GM12878 (cell line): Measurements from ENCODE around the gene CELSR2. TPM values are rescaled to one million over a fixed set of nuclear protein-coding genes. Genes with fewer than 3 reads are reported as not detected.

Experiments
- ATAC-seq: fragments of 200-7000 bp; cut with Tn5 transposase; 3 replicates; pipeline ENCODE4 v1.9.1; 2020; ENCODE audit warnings: mild to moderate bottlenecking, moderate library complexity
- BruUV-seq: library from RNA; stranded (reverse); fragments of 400-500 nt; replicated peaks from 2 replicates; lab custom pipeline; 2021; lab: Mats Ljungman, UMichigan
- CTCF ChIA-PET: fragments of 300-600 bp; sonication (Branson Sonifier 250); formaldehyde crosslinking; extraction: SDS; loops from one replicate; lab custom pipeline; 2021; ENCODE audit warnings: inconsistent platforms; lab: Yijun Ruan, JAX
- POLR2A ChIA-PET: fragments of 350-600 bp; formaldehyde crosslinking; extraction: SDS; loops from one replicate; lab custom pipeline; 2021; ENCODE audit warnings: inconsistent platforms; lab: Charles Lee
- RAD21 ChIA-PET: fragments of 300-600 bp; sonication (Branson Sonifier 250); formaldehyde crosslinking; loops from one replicate; lab custom pipeline; 2023; ENCODE audit warnings: antibody characterized with exemption; ENCODE audit not compliant: unreplicated experiment; lab: Charles Lee
- SMC1A ChIA-PET: fragments of 300-600 bp; sonication (Branson Sonifier 250); formaldehyde crosslinking; loops from one replicate; lab custom pipeline; 2023; ENCODE audit not compliant: unreplicated experiment, uncharacterized antibody; lab: Charles Lee
- DNase-seq: peaks from one replicate; pipeline ENCODE4 v3.0.0-alpha.2; 2011; ENCODE audit warnings: low read depth, low spot score
- FAIRE-seq: peaks from 3 replicates; lab custom pipeline; 2011; peaks lifted over from hg19 to GRCh38; lab: Jason Lieb, UNC
- H2AFZ ChIP-seq: 2 replicates; pipeline ENCODE4 v1.6.0; 2011; ENCODE audit warnings: low read depth, low read length, control low read depth; ENCODE audit not compliant: control insufficient read depth
- H3K27ac ChIP-seq: 2 replicates; pipeline ENCODE4 v1.5.1; 2011; ENCODE audit warnings: control low read depth; ENCODE audit not compliant: control insufficient read depth, insufficient read depth
- H3K27me3 ChIP-seq, 2 experiments: replicated peaks in 1 of 2; 2 replicates each; pipeline versions ENCODE4 v1.6.0 to v1.6.1; 2011; ENCODE audit warnings: low read length in 1 of 2; ENCODE audit not compliant: control insufficient read depth in 2 of 2, insufficient read depth in 2 of 2
- H3K36me3 ChIP-seq, 2 experiments: 2 replicates each; pipeline ENCODE4 v1.5.1; 2011; ENCODE audit warnings: low read length in 1 of 2; ENCODE audit not compliant: control insufficient read depth in 2 of 2, insufficient read depth in 2 of 2
- H3K4me1 ChIP-seq: 2 replicates; pipeline ENCODE4 v1.6.1; 2011; ENCODE audit warnings: mild to moderate bottlenecking, low read length, moderate library complexity, mixed read lengths; ENCODE audit not compliant: control insufficient read depth, insufficient read depth
- H3K4me2 ChIP-seq: 2 replicates; pipeline ENCODE4 v1.6.0; 2011; ENCODE audit warnings: control low read depth; ENCODE audit not compliant: control insufficient read depth, insufficient read depth
- H3K4me3 ChIP-seq: fragments of 200-600 bp; sonication (generic); 2 replicates; pipeline ENCODE4 v1.5.1; 2016
- H3K79me2 ChIP-seq: 2 replicates; pipeline ENCODE4 v1.6.0; 2011; ENCODE audit warnings: low read length; ENCODE audit not compliant: control insufficient read depth, insufficient read depth
- H3K9ac ChIP-seq: 2 replicates; pipeline ENCODE4 v1.8.0; 2011; ENCODE audit warnings: low read length, control low read depth, mixed read lengths; ENCODE audit not compliant: control insufficient read depth, insufficient read depth
- H3K9me3 ChIP-seq: replicated peaks from 3 replicates; pipeline ENCODE4 v1.5.1; 2011; ENCODE audit warnings: mild to moderate bottlenecking, low read length; ENCODE audit not compliant: control insufficient read depth, insufficient read depth
- H4K20me1 ChIP-seq: 2 replicates; pipeline ENCODE4 v1.6.0; 2011; ENCODE audit not compliant: control insufficient read depth, insufficient read depth
- CBFB ChIP-seq: IDR thresholded peaks from 2 replicates; pipeline ENCODE4 v1.6.1; 2016; ENCODE audit warnings: antibody characterized with exemption, low read depth
- DPF2 ChIP-seq: fragments of 450-650 bp; IDR thresholded peaks from 2 replicates; pipeline ENCODE4 v1.6.1; 2017; ENCODE audit warnings: mild to moderate bottlenecking
- PAX5 ChIP-seq: IDR thresholded peaks from 2 replicates; pipeline ENCODE4 v1.6.1; 2011; ENCODE audit warnings: low read depth, low read length, borderline replicate concordance
- PAX8 ChIP-seq: fragments of 450-650 bp; IDR thresholded peaks from 2 replicates; pipeline ENCODE4 v1.6.1; 2017; ENCODE audit warnings: mild to moderate bottlenecking, moderate library complexity
- POU2F2 ChIP-seq: IDR thresholded peaks from 3 replicates; pipeline ENCODE4 v1.6.1; 2011; ENCODE audit warnings: low read depth, mild to moderate bottlenecking, low read length, borderline replicate concordance
- RCOR1 ChIP-seq: conservative IDR thresholded peaks from 2 replicates; pipeline ENCODE4 v1.6.1; 2012; ENCODE audit warnings: low read depth, low read length, improper control_type of control experiment
- SPI1 ChIP-seq: IDR thresholded peaks from 2 replicates; pipeline ENCODE4 v1.6.1; 2011; ENCODE audit warnings: low read depth, mild to moderate bottlenecking, low read length, moderate library complexity, borderline replicate concordance; ENCODE audit not compliant: insufficient read depth
- ZNF217 ChIP-seq: fragments of 450-650 bp; IDR thresholded peaks from 2 replicates; pipeline ENCODE4 v1.6.1; 2017; ENCODE audit warnings: antibody characterized with exemption, mild to moderate bottlenecking
- ZNF384 ChIP-seq: IDR thresholded peaks from 2 replicates; pipeline ENCODE4 v1.6.1; 2012; ENCODE audit warnings: low read depth, mild to moderate bottlenecking, low read length, improper control_type of control experiment, borderline replicate concordance
- WGBS: methylation state at CpG from one replicate; pipeline ENCODE4 v1.1.6; 2016; ENCODE audit warnings: low lambda C conversion rate; ENCODE audit not compliant: insufficient replicate concordance, insufficient coverage; ENCODE audit errors: missing lambda C conversion rate; 5-methylcytosine and 5-hydroxymethylcytosine counted together
- in situ Hi-C: fragments of 300-500 bp; cut with MboI; formaldehyde crosslinking; loops from 9 replicates; pipeline ENCODE4 v1.14.3; 2018; ENCODE audit warnings: mixed read lengths
- intact Hi-C: fragments of 100-400 bp; cut with micrococcal nuclease; formaldehyde crosslinking; loops from one replicate; pipeline ENCODE4 v1.14.2; 2022; ENCODE audit not compliant: unreplicated experiment
- polyA plus RNA-seq, 11 experiments: library from polyadenylated mRNA; depleted of rRNA in 4 of 11; unstranded in 6 of 11; stranded (reverse) in 5 of 11; fragments of >200 nt; fragmentation: Nextera tagmentation in 4 of 11; fragmentation: Illumina TruSeq in 1 of 11; extraction: Ambion mirVana in 4 of 11; extraction: Trizol in 1 of 11; gene quantifications; 1 replicate in 1 of 11; 2 replicates in 10 of 11; pipeline versions ENCODE4 v1.2.1 to v1.2.3, GENCODE V29; 2011 to 2016; ENCODE audit warnings: inconsistent platforms in 2 of 11, missing spikeins in 2 of 11, low read depth in 1 of 11
- total RNA-seq, 4 experiments: library from RNA; depleted of rRNA in 3 of 4; stranded (reverse); fragments of >200 nt in 3 of 4; fragmentation: Illumina TruSeq in 1 of 4; extraction: Trizol in 1 of 4; gene quantifications; 2 replicates each; pipeline versions ENCODE4 v1.2.1 to v1.2.3, GENCODE V29; 2013 to 2021
- TF ChIP-seq, protein P1 (sequence below): fragments of 450-650 bp; IDR thresholded peaks from 2 replicates; pipeline ENCODE4 v1.6.1; 2017; ENCODE audit warnings: mild to moderate bottlenecking, moderate library complexity
- TF ChIP-seq, protein P2 (sequence below): fragments of 450-650 bp; IDR thresholded peaks from 2 replicates; pipeline ENCODE4 v1.6.1; 2017; ENCODE audit warnings: mild to moderate bottlenecking, moderate library complexity
- TF ChIP-seq, protein P3 (sequence below), 3 experiments: IDR thresholded peaks in 2 of 3; conservative IDR thresholded peaks in 1 of 3; 2 replicates each; pipeline ENCODE4 v1.5.1; 2011; ENCODE audit warnings: low read depth in 3 of 3, low read length in 3 of 3, mild to moderate bottlenecking in 3 of 3, control low read depth in 2 of 3, moderate library complexity in 2 of 3, inconsistent platforms in 1 of 3, mixed read lengths in 1 of 3; ENCODE audit not compliant: control insufficient read depth in 2 of 3, insufficient read depth in 1 of 3; ENCODE audit errors: extremely low read depth in 1 of 3

Gene CELSR2
- total and polyA plus RNA-seq, 10 of the 15 experiments (the other 5 are each of a cell fraction or from before 2014, with no cell fraction given) = under 0.01 to 0.15 (median 0.04) TPM; not detected in 2

DNA sequence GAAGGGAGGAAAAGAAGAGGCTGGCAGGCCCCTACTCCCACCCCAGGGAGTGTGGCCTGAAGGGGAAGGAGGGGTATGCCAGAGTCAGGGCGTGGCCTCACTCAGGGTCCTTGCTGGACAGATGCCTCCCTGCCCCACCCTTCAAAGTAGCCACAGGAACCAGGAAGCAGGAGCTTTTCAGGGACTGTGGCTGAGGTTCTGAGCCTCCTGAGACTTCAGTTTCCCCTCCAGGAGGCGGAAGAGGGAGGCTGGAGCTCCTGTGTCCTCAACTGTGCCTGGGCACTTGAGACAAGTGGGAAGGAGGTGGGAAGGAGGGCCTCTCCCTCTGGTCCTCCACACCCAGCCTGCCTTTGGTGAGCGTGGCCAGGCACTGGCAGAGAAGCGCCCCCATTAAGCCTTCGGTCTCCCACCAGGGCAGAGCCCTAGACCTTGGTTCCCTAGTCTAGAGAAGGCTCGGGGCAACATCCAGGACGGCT lies 5.3 kb downstream of the CELSR2 start:
- Histone ChIP-seq H3K27me3 (peaks cover 1 to 4% of the 10 kb centered on the region in 2 experiments; a peak in 3 of 4 replicates), H2AFZ (no peak overlapping the region), H3K79me2 (no peaks in the 10 kb centered on the region), H3K4me3 (no peak overlapping the region), H3K4me2 (no peak overlapping the region), H4K20me1 (no peaks in the 10 kb centered on the region), H3K27ac (no peak overlapping the region), H3K4me1 (no peaks in the 10 kb centered on the region), H3K9me3 (no peaks in the 10 kb centered on the region), H3K9ac (no peak overlapping the region), H3K36me3 (no peaks in the 10 kb centered on the region)
- TF ChIP-seq, protein P1, sequence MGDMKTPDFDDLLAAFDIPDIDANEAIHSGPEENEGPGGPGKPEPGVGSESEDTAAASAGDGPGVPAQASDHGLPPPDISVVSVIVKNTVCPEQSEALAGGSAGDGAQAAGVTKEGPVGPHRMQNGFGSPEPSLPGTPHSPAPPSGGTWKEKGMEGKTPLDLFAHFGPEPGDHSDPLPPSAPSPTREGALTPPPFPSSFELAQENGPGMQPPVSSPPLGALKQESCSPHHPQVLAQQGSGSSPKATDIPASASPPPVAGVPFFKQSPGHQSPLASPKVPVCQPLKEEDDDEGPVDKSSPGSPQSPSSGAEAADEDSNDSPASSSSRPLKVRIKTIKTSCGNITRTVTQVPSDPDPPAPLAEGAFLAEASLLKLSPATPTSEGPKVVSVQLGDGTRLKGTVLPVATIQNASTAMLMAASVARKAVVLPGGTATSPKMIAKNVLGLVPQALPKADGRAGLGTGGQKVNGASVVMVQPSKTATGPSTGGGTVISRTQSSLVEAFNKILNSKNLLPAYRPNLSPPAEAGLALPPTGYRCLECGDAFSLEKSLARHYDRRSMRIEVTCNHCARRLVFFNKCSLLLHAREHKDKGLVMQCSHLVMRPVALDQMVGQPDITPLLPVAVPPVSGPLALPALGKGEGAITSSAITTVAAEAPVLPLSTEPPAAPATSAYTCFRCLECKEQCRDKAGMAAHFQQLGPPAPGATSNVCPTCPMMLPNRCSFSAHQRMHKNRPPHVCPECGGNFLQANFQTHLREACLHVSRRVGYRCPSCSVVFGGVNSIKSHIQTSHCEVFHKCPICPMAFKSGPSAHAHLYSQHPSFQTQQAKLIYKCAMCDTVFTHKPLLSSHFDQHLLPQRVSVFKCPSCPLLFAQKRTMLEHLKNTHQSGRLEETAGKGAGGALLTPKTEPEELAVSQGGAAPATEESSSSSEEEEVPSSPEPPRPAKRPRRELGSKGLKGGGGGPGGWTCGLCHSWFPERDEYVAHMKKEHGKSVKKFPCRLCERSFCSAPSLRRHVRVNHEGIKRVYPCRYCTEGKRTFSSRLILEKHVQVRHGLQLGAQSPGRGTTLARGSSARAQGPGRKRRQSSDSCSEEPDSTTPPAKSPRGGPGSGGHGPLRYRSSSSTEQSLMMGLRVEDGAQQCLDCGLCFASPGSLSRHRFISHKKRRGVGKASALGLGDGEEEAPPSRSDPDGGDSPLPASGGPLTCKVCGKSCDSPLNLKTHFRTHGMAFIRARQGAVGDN = no peak
- TF ChIP-seq, protein P2, sequence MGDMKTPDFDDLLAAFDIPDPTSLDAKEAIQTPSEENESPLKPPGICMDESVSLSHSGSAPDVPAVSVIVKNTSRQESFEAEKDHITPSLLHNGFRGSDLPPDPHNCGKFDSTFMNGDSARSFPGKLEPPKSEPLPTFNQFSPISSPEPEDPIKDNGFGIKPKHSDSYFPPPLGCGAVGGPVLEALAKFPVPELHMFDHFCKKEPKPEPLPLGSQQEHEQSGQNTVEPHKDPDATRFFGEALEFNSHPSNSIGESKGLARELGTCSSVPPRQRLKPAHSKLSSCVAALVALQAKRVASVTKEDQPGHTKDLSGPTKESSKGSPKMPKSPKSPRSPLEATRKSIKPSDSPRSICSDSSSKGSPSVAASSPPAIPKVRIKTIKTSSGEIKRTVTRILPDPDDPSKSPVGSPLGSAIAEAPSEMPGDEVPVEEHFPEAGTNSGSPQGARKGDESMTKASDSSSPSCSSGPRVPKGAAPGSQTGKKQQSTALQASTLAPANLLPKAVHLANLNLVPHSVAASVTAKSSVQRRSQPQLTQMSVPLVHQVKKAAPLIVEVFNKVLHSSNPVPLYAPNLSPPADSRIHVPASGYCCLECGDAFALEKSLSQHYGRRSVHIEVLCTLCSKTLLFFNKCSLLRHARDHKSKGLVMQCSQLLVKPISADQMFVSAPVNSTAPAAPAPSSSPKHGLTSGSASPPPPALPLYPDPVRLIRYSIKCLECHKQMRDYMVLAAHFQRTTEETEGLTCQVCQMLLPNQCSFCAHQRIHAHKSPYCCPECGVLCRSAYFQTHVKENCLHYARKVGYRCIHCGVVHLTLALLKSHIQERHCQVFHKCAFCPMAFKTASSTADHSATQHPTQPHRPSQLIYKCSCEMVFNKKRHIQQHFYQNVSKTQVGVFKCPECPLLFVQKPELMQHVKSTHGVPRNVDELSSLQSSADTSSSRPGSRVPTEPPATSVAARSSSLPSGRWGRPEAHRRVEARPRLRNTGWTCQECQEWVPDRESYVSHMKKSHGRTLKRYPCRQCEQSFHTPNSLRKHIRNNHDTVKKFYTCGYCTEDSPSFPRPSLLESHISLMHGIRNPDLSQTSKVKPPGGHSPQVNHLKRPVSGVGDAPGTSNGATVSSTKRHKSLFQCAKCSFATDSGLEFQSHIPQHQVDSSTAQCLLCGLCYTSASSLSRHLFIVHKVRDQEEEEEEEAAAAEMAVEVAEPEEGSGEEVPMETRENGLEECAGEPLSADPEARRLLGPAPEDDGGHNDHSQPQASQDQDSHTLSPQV = no peak
- TF ChIP-seq PAX8 = no peak
- TF ChIP-seq POU2F2 = no peak
- TF ChIP-seq PAX5 = no peak
- no peak for TF ChIP-seq ZNF217
- no peak for TF ChIP-seq DPF2
- TF ChIP-seq ZNF384 = no peak
- TF ChIP-seq RCOR1 = no peak
- TF ChIP-seq SPI1 = no peak
- TF ChIP-seq, protein P3, sequence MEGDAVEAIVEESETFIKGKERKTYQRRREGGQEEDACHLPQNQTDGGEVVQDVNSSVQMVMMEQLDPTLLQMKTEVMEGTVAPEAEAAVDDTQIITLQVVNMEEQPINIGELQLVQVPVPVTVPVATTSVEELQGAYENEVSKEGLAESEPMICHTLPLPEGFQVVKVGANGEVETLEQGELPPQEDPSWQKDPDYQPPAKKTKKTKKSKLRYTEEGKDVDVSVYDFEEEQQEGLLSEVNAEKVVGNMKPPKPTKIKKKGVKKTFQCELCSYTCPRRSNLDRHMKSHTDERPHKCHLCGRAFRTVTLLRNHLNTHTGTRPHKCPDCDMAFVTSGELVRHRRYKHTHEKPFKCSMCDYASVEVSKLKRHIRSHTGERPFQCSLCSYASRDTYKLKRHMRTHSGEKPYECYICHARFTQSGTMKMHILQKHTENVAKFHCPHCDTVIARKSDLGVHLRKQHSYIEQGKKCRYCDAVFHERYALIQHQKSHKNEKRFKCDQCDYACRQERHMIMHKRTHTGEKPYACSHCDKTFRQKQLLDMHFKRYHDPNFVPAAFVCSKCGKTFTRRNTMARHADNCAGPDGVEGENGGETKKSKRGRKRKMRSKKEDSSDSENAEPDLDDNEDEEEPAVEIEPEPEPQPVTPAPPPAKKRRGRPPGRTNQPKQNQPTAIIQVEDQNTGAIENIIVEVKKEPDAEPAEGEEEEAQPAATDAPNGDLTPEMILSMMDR (IDR thresholded peaks at IDR 0.05 in 2 of 3, conservative IDR thresholded peaks at IDR 0.05 in 1 of 3; ENCODE audit: control insufficient read depth in 2 of 3, extremely low read depth in 1 of 3, insufficient read depth in 1 of 3, low read depth in 3 of 3, low read length in 3 of 3) = no peak
- TF ChIP-seq CBFB = no peak
- ATAC-seq (no peak), DNase-seq (no peak), FAIRE-seq (no peak)
- POLR2A ChIA-PET = interaction anchor here (0.8 kb wide), 1 partner anchor 274 kb away, joined by 3 read pairs; no protein-coding TSS in a partner anchor
- SMC1A ChIA-PET = interaction anchor here (1.1 kb wide), 1 partner anchor 48 kb away, joined by 3 read pairs; no protein-coding TSS in a partner anchor
- intact Hi-C loops (no loop called here), in situ Hi-C loops (no loop called here)
- 29% methylated on average over 7 of the region's 7 CpGs for WGBS
- CTCF ChIA-PET = interaction anchor here (1.1 to 1.6 kb wide), 2 partner anchors 144 to 278 kb away, joined by 3 to 11 read pairs; no protein-coding TSS in a partner anchor
- BruUV-seq = no TSS peak
- RAD21 ChIA-PET = interaction anchor here (0.6 kb wide), 1 partner anchor 218 kb away, joined by 3 read pairs; no protein-coding TSS in a partner anchor
